WTC11 (cell line): Measurements from ENCODE around the gene PICK1. TPM values are rescaled to one million over a fixed set of nuclear protein-coding genes. Genes with fewer than 3 reads are reported as not detected.
"Not testable (repeated sequence)": the region's sequence is repeated elsewhere in the genome, so short reads cannot be mapped to it uniquely, and the experiment has no call there.

ENCODE experiments used
- ATAC-seq: fragments of 200-7000 bp; cut with Tn5 transposase; 2 replicates; pipeline ENCODE4 v1.10.0; 2021; ENCODE audit warnings: mild to moderate bottlenecking, moderate library complexity
- CTCF ChIA-PET: fragments of 300-600 bp; sonication (Branson Sonifier 250); formaldehyde crosslinking; loops from one replicate; lab custom pipeline; 2021; ENCODE audit warnings: antibody characterized with exemption; lab: Charles Lee
- POLR2A ChIA-PET: fragments of 350-600 bp; sonication (Branson Sonifier 250); formaldehyde crosslinking; loops from one replicate; lab custom pipeline; 2021; ENCODE audit warnings: antibody characterized with exemption; lab: Charles Lee
- DNase-seq: peaks from one replicate; pipeline ENCODE4 v3.0.0; 2021; ENCODE audit warnings: low spot score
- H3K27ac Mint-ChIP-seq: 2 replicates; pipeline ENCODE4 v1.8.0; 2021; ENCODE audit warnings: mixed read lengths
- H3K27me3 Mint-ChIP-seq: 2 replicates; pipeline ENCODE4 v1.8.0; 2021; ENCODE audit warnings: low read depth, mild to moderate bottlenecking, moderate library complexity, mixed read lengths
- H3K36me3 Mint-ChIP-seq: 2 replicates; pipeline ENCODE4 v1.8.0; 2021; ENCODE audit warnings: mixed read lengths
- H3K4me1 Mint-ChIP-seq: 2 replicates; pipeline ENCODE4 v1.8.0; 2022; ENCODE audit warnings: mixed read lengths
- H3K4me3 Mint-ChIP-seq: 2 replicates; pipeline ENCODE4 v1.8.0; 2021; ENCODE audit warnings: mild to moderate bottlenecking, moderate library complexity, mixed read lengths
- H3K9me3 Mint-ChIP-seq: 2 replicates; pipeline ENCODE4 v1.8.0; 2021; ENCODE audit warnings: mixed read lengths
- ATF6 ChIP-seq: sonication (generic); formaldehyde crosslinking; IDR thresholded peaks from 2 replicates; pipeline ENCODE4 v1.8.1; 2023; ENCODE audit warnings: mild to moderate bottlenecking, missing genetic modification reagents
- CDX4 ChIP-seq: fragments of 250-450 bp; sonication (Bioruptor Pico); IDR thresholded peaks from 2 replicates; pipeline ENCODE4 v1.9.0; 2021; ENCODE audit warnings: moderate library complexity, mild to moderate bottlenecking, inconsistent platforms, borderline replicate concordance
- CREB1 ChIP-seq: sonication (generic); formaldehyde crosslinking; IDR thresholded peaks from 2 replicates; pipeline ENCODE4 v1.8.0; 2023; ENCODE audit warnings: mild to moderate bottlenecking, missing genetic modification reagents
- E2F4 ChIP-seq: sonication (generic); formaldehyde crosslinking; IDR thresholded peaks from 2 replicates; pipeline ENCODE4 v1.8.1; 2022; ENCODE audit warnings: low read depth, mild to moderate bottlenecking, moderate library complexity, missing genetic modification reagents, borderline replicate concordance
- ELF4 ChIP-seq: sonication (generic); formaldehyde crosslinking; IDR thresholded peaks from 2 replicates; pipeline ENCODE4 v1.8.1; 2022; ENCODE audit warnings: low read depth, mild to moderate bottlenecking, moderate library complexity, missing genetic modification reagents
- FOXJ3 ChIP-seq: sonication (generic); formaldehyde crosslinking; IDR thresholded peaks from 2 replicates; pipeline ENCODE4 v1.9.0; 2021; ENCODE audit warnings: missing genetic modification reagents, mild to moderate bottlenecking, borderline replicate concordance
- FOXK1 ChIP-seq: sonication (generic); formaldehyde crosslinking; IDR thresholded peaks from 2 replicates; pipeline ENCODE4 v1.8.0; 2022; ENCODE audit warnings: mild to moderate bottlenecking, moderate library complexity, missing genetic modification reagents
- FOXP1 ChIP-seq: sonication (generic); formaldehyde crosslinking; IDR thresholded peaks from 2 replicates; pipeline ENCODE4 v1.8.0; 2022; ENCODE audit warnings: missing genetic modification reagents, mild to moderate bottlenecking, moderate library complexity, borderline replicate concordance
- IRF1 ChIP-seq: sonication (generic); formaldehyde crosslinking; IDR thresholded peaks from 2 replicates; pipeline ENCODE4 v1.8.0; 2023; ENCODE audit warnings: missing genetic modification reagents
- IRF2 ChIP-seq: sonication (generic); formaldehyde crosslinking; IDR thresholded peaks from 2 replicates; pipeline ENCODE4 v1.8.0; 2022; ENCODE audit warnings: low read depth, missing genetic modification reagents, borderline replicate concordance
- MLX ChIP-seq: sonication (generic); formaldehyde crosslinking; IDR thresholded peaks from 2 replicates; pipeline ENCODE4 v1.8.1; 2023; ENCODE audit warnings: mild to moderate bottlenecking, missing genetic modification reagents, moderate library complexity
- NR2C2 ChIP-seq: sonication (generic); formaldehyde crosslinking; IDR thresholded peaks from 2 replicates; pipeline ENCODE4 v1.8.0; 2022; ENCODE audit warnings: mild to moderate bottlenecking, missing genetic modification reagents
- NR3C1 ChIP-seq: sonication (generic); formaldehyde crosslinking; conservative IDR thresholded peaks from 2 replicates; pipeline ENCODE4 v1.8.1; 2023; ENCODE audit warnings: low read depth, mild to moderate bottlenecking, missing genetic modification reagents
- PRDM15 ChIP-seq: sonication (generic); formaldehyde crosslinking; IDR thresholded peaks from 2 replicates; pipeline ENCODE4 v1.8.0; 2022; ENCODE audit warnings: missing genetic modification reagents
- RELA ChIP-seq: sonication (generic); formaldehyde crosslinking; IDR thresholded peaks from 2 replicates; pipeline ENCODE4 v1.8.1; 2022; ENCODE audit warnings: missing genetic modification reagents, mild to moderate bottlenecking, borderline replicate concordance
- SOX15 ChIP-seq: fragments of 250-450 bp; sonication (Bioruptor Pico); IDR thresholded peaks from 2 replicates; pipeline ENCODE4 v1.9.0; 2021; ENCODE audit warnings: mild to moderate bottlenecking
- TCF7 ChIP-seq: sonication (generic); formaldehyde crosslinking; IDR thresholded peaks from 2 replicates; pipeline ENCODE4 v1.8.0; 2022; ENCODE audit warnings: mild to moderate bottlenecking, low read depth, missing genetic modification reagents, moderate library complexity
- USF2 ChIP-seq: sonication (generic); formaldehyde crosslinking; IDR thresholded peaks from 2 replicates; pipeline ENCODE4 v1.8.1; 2023; ENCODE audit warnings: mild to moderate bottlenecking, missing genetic modification reagents, moderate library complexity
- ZNF121 ChIP-seq: sonication (generic); formaldehyde crosslinking; IDR thresholded peaks from 2 replicates; pipeline ENCODE4 v1.8.0; 2023; ENCODE audit warnings: missing genetic modification reagents
- ZNF423 ChIP-seq: fragments of 250-450 bp; sonication (Bioruptor Pico); IDR thresholded peaks from 2 replicates; pipeline ENCODE4 v2.1.2; 2022; ENCODE audit warnings: mild to moderate bottlenecking, moderate library complexity
- total RNA-seq: library from RNA; stranded (reverse); gene quantifications from 3 replicates; pipeline ENCODE4 v1.2.3, GENCODE V29; 2021

The PICK1 gene
- total RNA-seq, 1 experiment from 2014 or later = 33.4 TPM

GRCh38 chr22:38118747-38119146 lies 61.5 kb downstream of the PICK1 start:
- H3K27ac Mint-ChIP-seq, CTCF ChIA-PET, POLR2A ChIA-PET, DNase-seq, ATAC-seq, H3K4me1 Mint-ChIP-seq, H3K9me3 Mint-ChIP-seq, H3K27me3 Mint-ChIP-seq, H3K4me3 Mint-ChIP-seq, H3K36me3 Mint-ChIP-seq: not testable (repeated sequence)
- TF ChIP-seq ZNF121 (CRISPR knock-in tag) = peak; percentile 23; the same call in 1 of the 2 replicates

- Mint-ChIP-seq H3K4me3 (no peak overlapping the region), H3K4me1 (peaks cover 7% of the 10 kb centered on the region), H3K27me3 (no peaks in the 10 kb centered on the region), H3K9me3 (no peaks in the 10 kb centered on the region), H3K36me3 (no peaks in the 10 kb centered on the region), H3K27ac (peak overlapping the region; percentile 45; the same call in 1 of the 2 replicates)
- no peak for TF ChIP-seq FOXK1
- no peak for TF ChIP-seq NR3C1 (CRISPR knock-in tag)
- TF ChIP-seq MLX (CRISPR knock-in tag) = no peak
- TF ChIP-seq CREB1 = no peak
- TF ChIP-seq ZNF423 (CRISPR knock-in tag) = no peak
- TF ChIP-seq SOX15 (CRISPR knock-in tag) = no peak
- TF ChIP-seq NR2C2 = no peak
- TF ChIP-seq TCF7 (CRISPR knock-in tag) = no peak
- TF ChIP-seq RELA = no peak
- no peak for TF ChIP-seq CDX4 (CRISPR knock-in tag)
- TF ChIP-seq IRF2 (CRISPR knock-in tag) = no peak
- TF ChIP-seq FOXP1 (CRISPR knock-in tag) = no peak
- no peak for TF ChIP-seq ELF4
- no peak for TF ChIP-seq FOXJ3 (CRISPR knock-in tag)
- no peak for TF ChIP-seq PRDM15 (CRISPR knock-in tag)
- CTCF ChIA-PET = interaction anchor here (4.7 kb wide), 1 partner anchor 23 kb away, joined by 37 read pairs; no protein-coding TSS in a partner anchor
- DNase-seq = no peak
- ATAC-seq = no peak; the same call in 1 of the 2 replicates
- POLR2A ChIA-PET = no interaction called here
These were observed 63.3 kb downstream of the PICK1 start for GRCh38 chr22:38120359-38121110.

GRCh38 chr22:38122616-38123015 lies 65.4 kb downstream of the PICK1 start:
- ATAC-seq (no peak; the same call in 1 of the 2 replicates), DNase-seq (no peak)
- Mint-ChIP-seq H3K27me3 (no peaks in the 10 kb centered on the region), H3K4me3 (no peak overlapping the region), H3K36me3 (no peaks in the 10 kb centered on the region), H3K4me1 (peaks cover 7% of the 10 kb centered on the region), H3K9me3 (no peaks in the 10 kb centered on the region), H3K27ac (no peak overlapping the region)
- ChIA-PET CTCF (interaction anchor here (0.8 to 4.7 kb wide), 4 partner anchors 8 to 70 kb away, joined by 4 to 46 read pairs (median 21); no protein-coding TSS in a partner anchor), POLR2A (no interaction called here)
- no peak for TF ChIP-seq IRF1 (CRISPR knock-in tag)
- no peak for TF ChIP-seq ATF6
- no peak for TF ChIP-seq E2F4
- TF ChIP-seq USF2 (CRISPR knock-in tag) = no peak
- no peak for TF ChIP-seq NR3C1 (CRISPR knock-in tag)
